AG04449 (cell line): Measurements from ENCODE around the gene PGC.

Experiments used
- CTCF ChIA-PET: fragments of 350-600 bp; formaldehyde crosslinking; extraction: SDS; loops from one replicate; lab custom pipeline; 2021; ENCODE audit warnings: antibody characterized with exemption; lab: Yijun Ruan, JAX
- POLR2A ChIA-PET: fragments of 400-600, 350-600 bp; formaldehyde crosslinking; extraction: SDS; loops from one replicate; lab custom pipeline; 2020; ENCODE audit warnings: antibody characterized with exemption, inconsistent platforms; lab: Yijun Ruan, JAX
- DNase-seq: peaks from one replicate; pipeline ENCODE4 v3.0.0-alpha.2; 2010; ENCODE audit warnings: low read depth, low spot score
- H3K4me3 ChIP-seq: 2 replicates; pipeline ENCODE4 v1.5.1; 2011; ENCODE audit warnings: low read depth, mild to moderate bottlenecking, control low read depth, low read length
- CTCF ChIP-seq: IDR thresholded peaks from one replicate; pipeline ENCODE4 v1.5.1; 2011; ENCODE audit warnings: mild to moderate bottlenecking, moderate library complexity, low read length, control low read depth, inconsistent platforms; ENCODE audit not compliant: insufficient read depth; ENCODE audit errors: missing control alignments

The PGC gene

DNA sequence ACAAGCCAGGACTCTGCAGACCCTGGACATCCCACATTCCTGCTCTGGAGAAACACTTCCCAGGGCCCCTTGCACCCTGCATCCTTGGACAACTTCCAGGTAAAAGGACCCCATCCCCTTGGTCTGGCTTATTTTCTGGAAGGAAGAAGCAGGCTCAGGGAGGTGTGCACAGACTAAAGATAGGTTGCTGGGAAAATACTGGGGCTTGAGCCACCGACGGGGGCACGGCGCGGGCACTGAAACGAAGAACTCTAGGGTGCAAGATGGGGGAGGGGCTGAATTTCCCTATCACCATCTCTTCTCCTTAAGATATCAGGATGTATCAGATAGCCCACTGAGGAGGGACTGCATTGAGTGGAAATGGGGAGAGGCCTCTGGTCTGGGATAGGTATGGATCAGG lies 31.7 kb upstream of the PGC start:
- DNase-seq, result no peak
- no peak for TF ChIP-seq CTCF
- ChIA-PET POLR2A (no interaction called here), CTCF (interaction anchor here (1.3 to 7.5 kb wide), 9 partner anchors 8 to 410 kb away, joined by 3 to 98 read pairs (median 28); partner anchors contain the start of genes TFEB and TOMM6)
- H3K4me3 ChIP-seq, result peak overlapping the region; percentile 73

GRCh38 chr6:41777551-41778285 lies 30.5 kb upstream of the PGC start:
- ChIA-PET POLR2A (no interaction called here), CTCF (interaction anchor here (1.1 to 7.5 kb wide), 16 partner anchors 9 to 409 kb away, joined by 3 to 98 read pairs (median 8); partner anchors contain the start of genes TAF8, TFEB and TOMM6)
- no peak overlapping the region for H3K4me3 ChIP-seq
- TF ChIP-seq CTCF, result no peak
- no peak for DNase-seq

DNA sequence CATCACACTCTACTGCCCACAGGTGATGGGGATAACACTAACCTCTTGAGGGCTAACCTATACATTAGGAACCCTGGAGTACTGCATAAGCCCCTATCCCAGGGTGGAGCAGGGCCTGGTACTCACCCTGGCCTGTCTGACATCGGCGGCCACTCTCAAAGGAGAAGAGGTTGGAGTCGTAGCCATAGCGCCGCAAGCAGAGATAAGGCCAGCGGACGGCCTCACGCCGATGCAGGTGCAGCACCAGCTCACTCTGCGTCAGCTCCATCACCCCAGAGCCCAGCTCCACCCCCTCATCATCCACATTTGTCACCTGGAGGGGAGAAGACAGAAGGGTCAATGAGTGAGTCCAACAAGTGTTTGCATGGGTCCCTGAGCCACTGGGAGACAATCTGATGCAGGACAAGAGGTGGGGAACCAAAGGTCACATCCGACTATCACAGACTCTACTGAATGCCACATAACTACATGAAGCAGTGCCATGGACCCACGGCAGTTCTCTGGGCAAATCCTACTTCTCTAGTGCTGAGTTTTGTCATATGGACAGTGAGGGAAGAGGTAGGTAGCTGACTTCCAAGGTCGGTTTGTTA lies 28.2 kb upstream of the PGC start:
- ChIA-PET POLR2A (no interaction called here), CTCF (interaction anchor here (0.8 to 7.5 kb wide), 32 partner anchors 9 to 439 kb away, joined by 3 to 98 read pairs (median 6); partner anchors contain the start of genes BYSL, MED20, TFEB and TOMM6)
- no peak for DNase-seq
- no peak overlapping the region for H3K4me3 ChIP-seq
- no peak for TF ChIP-seq CTCF

DNA sequence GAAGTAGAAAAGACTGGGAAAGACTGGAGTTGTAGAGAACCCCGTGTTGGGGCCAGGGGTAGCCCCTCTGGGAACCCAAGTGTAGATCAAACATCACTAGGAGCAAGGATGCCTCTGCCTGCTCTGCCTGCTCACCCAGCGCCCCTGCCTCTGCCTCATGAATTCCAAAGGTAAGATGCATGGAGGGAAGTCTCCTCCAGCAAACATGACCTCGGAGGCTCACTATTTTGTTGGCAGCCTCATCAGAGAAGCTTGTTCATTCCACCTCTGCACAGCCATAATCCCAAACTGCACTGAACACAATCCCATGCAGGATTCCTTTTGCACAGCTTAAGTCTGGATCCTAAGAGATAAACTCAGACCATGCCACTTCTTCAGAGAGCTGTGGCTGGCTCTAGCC lies 27.6 kb upstream of the PGC start:
- DNase-seq, result peak; percentile 29
- ChIA-PET CTCF (interaction anchor here (0.8 to 7.5 kb wide), 27 partner anchors 8 to 440 kb away, joined by 3 to 98 read pairs (median 6); partner anchors contain the start of genes BYSL, MED20, TFEB and TOMM6), POLR2A (no interaction called here)
- no peak for TF ChIP-seq CTCF
- H3K4me3 ChIP-seq, result no peak overlapping the region

GRCh38 chr6:41771058-41771983 lies 24.1 kb upstream of the PGC start:
- no peak overlapping the region for H3K4me3 ChIP-seq
- no peak for TF ChIP-seq CTCF
- CTCF ChIA-PET, result interaction anchor here (0.7 to 7.5 kb wide), 7 partner anchors 10 to 403 kb away, joined by 3 to 90 read pairs (median 11); partner anchors contain the start of genes PRICKLE4 and TOMM6
- POLR2A ChIA-PET, result no interaction called here
- DNase-seq, result no peak
